Measurements from ENCODE around the gene LCE3C. TPM values are rescaled to one million over a fixed set of nuclear protein-coding genes. Genes with fewer than 3 reads are reported as not detected.

Gene LCE3C
- total and polyA plus RNA-seq, 9 of the 15 experiments (the other 6 are each of a cell fraction or from before 2014, with no cell fraction given) = not detected

DNA sequence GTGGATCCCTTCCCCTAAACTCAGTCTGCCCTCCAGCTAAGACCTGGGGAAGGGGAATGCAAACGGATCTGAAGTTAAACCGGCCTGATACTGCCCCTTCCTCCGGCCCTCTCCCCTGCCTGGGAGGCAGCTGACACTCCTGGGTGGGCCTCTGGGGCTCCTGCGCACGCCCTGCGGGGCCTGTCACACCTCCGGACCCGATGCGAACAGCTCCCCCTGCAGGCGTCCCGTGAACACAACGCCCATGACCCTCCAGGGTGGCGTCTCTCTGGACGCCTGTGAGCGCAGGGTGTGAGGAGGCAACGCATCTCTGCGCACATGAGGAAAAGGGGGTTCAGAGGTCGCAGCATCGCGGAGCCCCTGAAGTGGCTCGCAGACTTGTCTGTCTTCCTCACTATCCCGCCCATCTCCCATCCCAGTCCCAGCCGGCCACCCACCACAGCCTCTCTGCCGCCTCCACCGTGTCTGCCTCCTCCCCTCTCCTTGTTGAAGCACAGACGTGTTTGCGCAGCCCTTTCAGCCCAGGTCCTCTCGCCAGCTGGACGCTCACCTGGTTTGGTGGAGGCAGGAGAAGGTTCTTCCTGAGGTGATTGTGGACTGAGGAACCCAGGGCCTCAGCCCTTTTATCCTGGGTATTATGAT is 23.3 kb downstream of the LCE3C start:
- Histone ChIP-seq H3K79me2 (ENCODE audit: control insufficient read depth, insufficient read depth, low read length) (no peaks in the 10 kb centered on the region), H3K9me1 (ENCODE audit: control insufficient read depth, insufficient read depth, low read length) (no peaks in the 10 kb centered on the region), H3K27me3 (ENCODE audit: control insufficient read depth in 2 of 2, insufficient read depth in 2 of 2, low read length in 2 of 2) (no peaks in the 10 kb centered on the region), H3K36me3 (ENCODE audit: control insufficient read depth, insufficient read depth, low read length) (no peaks in the 10 kb centered on the region), H3K4me1 (replicated peaks in 1 of 2; ENCODE audit: control insufficient read depth in 2 of 2, insufficient read depth in 2 of 2, low read length in 2 of 2) (peaks cover 0 to 9% of the 10 kb centered on the region in 2 experiments; a peak in 2 of 5 replicates), H3K4me3 (no peak overlapping the region), H2AFZ (ENCODE audit: low read depth, low read length) (no peak overlapping the region), H3K4me2 (ENCODE audit: insufficient read depth, low read length) (no peak overlapping the region), H4K20me1 (replicated peaks; ENCODE audit: control insufficient read depth, insufficient read depth, low read length) (0 out of 2 replicates have a peak, but pooled peaks cover 6% of the 10 kb centered on the region), H3K9ac (ENCODE audit: insufficient read depth in 1 of 2, low read depth in 2 of 2, low read length in 2 of 2) (no peak overlapping the region), H3K27ac (ENCODE audit: extremely low read depth, low read depth, low read length) (no peak overlapping the region), H3K9me3 (replicated peaks; ENCODE audit: control insufficient read depth, insufficient read depth, low read depth, low read length) (no peaks in the 10 kb centered on the region)
- no TSS peak for BruUV-seq (replicated peaks)
- CTCF ChIA-PET (ENCODE audit: low intra/inter-chr PET ratio) = no interaction called here
- peak; percentile 30 to 58 (median 44) for DNase-seq (ENCODE audit: extremely low read depth in 1 of 4, low spot score in 3 of 4)
- WGBS (ENCODE audit: insufficient coverage, low coverage, missing lambda C conversion rate) = under 1% methylated on average over 27 of the region's 29 CpGs
- intact Hi-C loops (cut with micrococcal nuclease) (no loop called here), in situ Hi-C loops (cut with MboI) (no loop called here)
- TF ChIP-seq NRF1 (conservative IDR thresholded peaks at IDR 0.05 in 1 of 2, IDR thresholded peaks at IDR 0.05 in 1 of 2) (peak; percentile 58 to 70), ZNF561 (CRISPR knock-in tag; conservative IDR thresholded peaks at IDR 0.05) (no peak), PML (IDR thresholded peaks at IDR 0.05; ENCODE audit: low read length) (no peak)
- TF ChIP-seq, protein P1, sequence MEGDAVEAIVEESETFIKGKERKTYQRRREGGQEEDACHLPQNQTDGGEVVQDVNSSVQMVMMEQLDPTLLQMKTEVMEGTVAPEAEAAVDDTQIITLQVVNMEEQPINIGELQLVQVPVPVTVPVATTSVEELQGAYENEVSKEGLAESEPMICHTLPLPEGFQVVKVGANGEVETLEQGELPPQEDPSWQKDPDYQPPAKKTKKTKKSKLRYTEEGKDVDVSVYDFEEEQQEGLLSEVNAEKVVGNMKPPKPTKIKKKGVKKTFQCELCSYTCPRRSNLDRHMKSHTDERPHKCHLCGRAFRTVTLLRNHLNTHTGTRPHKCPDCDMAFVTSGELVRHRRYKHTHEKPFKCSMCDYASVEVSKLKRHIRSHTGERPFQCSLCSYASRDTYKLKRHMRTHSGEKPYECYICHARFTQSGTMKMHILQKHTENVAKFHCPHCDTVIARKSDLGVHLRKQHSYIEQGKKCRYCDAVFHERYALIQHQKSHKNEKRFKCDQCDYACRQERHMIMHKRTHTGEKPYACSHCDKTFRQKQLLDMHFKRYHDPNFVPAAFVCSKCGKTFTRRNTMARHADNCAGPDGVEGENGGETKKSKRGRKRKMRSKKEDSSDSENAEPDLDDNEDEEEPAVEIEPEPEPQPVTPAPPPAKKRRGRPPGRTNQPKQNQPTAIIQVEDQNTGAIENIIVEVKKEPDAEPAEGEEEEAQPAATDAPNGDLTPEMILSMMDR (IDR thresholded peaks at IDR 0.05 in 2 of 3, conservative IDR thresholded peaks at IDR 0.05 in 1 of 3; ENCODE audit: insufficient read depth in 2 of 3, low read depth in 1 of 3, low read length in 3 of 3) = peak; percentile 44 to 61 (median 59)
- TF ChIP-seq, protein P2, sequence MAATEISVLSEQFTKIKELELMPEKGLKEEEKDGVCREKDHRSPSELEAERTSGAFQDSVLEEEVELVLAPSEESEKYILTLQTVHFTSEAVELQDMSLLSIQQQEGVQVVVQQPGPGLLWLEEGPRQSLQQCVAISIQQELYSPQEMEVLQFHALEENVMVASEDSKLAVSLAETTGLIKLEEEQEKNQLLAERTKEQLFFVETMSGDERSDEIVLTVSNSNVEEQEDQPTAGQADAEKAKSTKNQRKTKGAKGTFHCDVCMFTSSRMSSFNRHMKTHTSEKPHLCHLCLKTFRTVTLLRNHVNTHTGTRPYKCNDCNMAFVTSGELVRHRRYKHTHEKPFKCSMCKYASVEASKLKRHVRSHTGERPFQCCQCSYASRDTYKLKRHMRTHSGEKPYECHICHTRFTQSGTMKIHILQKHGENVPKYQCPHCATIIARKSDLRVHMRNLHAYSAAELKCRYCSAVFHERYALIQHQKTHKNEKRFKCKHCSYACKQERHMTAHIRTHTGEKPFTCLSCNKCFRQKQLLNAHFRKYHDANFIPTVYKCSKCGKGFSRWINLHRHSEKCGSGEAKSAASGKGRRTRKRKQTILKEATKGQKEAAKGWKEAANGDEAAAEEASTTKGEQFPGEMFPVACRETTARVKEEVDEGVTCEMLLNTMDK (IDR thresholded peaks at IDR 0.05; ENCODE audit: borderline replicate concordance, insufficient read depth, low read depth, low read length, poor library complexity, severe bottlenecking) = peak; percentile 19
- no peak for FAIRE-seq
- POLR2A ChIA-PET = interaction anchor here (0.6 to 1.3 kb wide), 3 partner anchors 30 to 348 kb away, joined by 3 to 5 read pairs (median 5); no protein-coding TSS in a partner anchor
- peak; percentile 98 for ATAC-seq

Data from K562 (cell line).